NCI-H146 (cell line): ENCODE results near the gene YPEL2.

ENCODE experiments used
- DNase-seq: peaks from one replicate; lab custom pipeline; 2025; lab: John Stamatoyannopoulos, UW

The YPEL2 gene

DNA sequence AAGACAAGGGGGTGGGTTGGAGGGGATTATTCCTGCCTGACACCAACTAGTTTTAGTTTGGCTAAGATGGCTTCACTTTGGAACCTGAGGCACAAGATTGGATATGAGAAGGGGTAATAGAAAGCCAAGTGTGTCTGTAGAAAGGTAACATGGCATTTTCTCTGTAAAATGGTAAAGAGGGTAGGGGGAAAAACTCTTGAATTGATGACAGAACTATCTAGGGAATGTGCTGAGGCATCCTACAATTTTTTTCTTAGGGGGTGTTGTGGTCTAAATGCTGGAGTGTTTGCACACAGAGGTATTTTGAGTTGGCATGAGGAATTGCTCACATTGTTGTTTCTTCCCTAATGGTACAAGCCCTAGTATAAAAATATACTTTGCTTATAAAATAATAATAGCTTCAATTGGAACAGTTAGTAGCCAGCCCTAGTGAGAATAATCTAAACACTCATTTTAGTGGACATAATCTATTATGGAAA is 25.8 kb downstream of the YPEL2 start:
- no peak for DNase-seq

DNA sequence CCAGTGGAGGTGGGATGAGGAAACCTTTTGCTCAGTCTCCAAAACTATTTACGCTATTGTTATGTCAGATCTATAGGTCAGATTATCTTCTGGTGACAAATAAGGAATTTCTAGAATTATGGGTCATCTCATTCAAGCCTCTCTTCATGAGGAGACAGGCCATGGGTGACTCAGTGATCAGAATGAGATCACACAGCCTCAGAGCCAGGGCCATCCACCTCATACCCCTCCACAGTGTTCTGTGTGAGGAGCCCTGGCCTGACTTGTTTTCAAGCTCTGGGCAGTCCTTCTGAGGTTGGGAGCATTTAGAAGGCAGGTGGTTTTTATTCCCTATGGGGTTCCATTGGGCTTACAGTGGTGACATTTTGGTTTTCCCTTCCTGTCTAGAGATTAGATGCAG is 26.5 kb downstream of the YPEL2 start:
- no peak for DNase-seq

DNA sequence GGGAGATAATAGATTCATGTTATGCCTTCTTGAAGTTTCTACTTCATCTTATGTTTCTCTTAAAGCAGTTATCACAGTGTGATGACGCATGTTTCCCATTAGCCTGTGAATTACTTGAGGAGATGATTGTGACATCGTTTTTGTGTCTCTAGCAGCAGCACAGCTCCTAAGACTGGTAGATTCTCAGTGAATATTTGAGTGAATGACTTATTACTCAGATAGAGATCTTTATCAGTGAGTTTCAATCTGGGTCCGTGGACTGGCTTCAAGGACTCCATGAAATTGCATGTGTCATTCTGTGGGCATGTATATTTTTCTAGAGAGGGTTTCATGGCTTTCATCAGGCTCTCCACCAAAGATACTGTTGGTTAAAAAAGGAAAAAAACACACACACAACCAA is 29.9 kb downstream of the YPEL2 start:
- DNase-seq = no peak

DNA sequence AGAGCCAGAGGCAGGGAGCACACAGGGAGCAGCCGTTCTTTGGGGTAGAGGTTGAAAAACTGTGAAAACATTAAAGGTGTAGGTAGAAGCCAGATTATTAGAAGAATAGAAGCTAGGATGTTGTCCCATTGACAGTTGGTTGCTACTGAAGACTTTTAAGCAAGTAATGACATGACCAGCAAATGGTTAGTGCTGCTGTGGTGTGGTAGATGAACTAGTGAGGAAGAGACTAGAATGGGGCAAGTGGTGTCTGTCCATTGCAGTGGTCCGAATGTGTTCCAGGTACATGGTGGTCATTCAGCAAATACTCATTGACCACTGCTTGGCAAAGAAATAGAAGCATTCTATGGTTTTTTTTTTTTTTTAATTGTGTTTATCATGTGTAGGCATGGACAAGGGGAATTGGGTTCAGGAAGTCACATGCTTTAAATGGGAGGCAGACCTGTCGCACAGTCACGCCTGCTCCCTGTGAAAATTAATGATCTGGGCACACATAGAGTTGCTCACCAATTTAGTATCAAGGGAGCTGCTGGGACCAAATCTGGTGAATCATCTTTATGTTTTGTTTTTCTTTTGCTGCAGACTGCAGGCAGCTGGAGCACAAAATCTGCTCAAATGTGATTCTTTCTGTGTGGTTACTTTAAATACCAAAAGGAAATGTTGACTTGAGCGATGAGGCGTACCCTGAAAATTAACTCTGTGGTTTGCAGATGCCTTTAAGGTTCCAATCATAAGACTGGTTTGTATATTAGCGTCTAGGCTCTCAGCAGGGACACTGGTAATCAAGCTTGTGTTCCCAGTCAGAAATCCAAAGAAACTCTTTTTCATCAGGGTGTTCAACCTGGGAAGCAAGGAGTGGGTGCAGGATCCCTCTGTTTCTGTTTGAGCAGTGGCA is 30.7 kb downstream of the YPEL2 start:
- DNase-seq = peak; percentile 36

DNA sequence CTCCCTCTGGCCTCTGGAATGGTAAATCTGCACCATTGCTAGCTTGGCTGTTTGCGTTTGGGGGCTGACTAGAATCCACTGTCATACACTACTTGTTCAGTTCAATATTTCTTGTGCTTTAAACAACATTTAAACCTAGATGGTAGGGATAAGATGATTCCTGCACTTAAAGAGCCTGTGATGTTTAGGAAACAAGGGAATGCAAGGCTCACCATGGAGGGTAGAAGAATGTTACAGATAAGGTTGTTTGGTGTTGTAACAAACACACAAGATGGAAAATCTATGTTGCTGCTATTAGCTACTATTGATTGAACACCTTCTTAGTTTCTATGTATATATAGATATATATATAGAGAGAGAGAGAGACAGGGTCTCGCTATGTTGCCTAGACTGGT is 31.4 kb downstream of the YPEL2 start:
- DNase-seq = no peak

DNA sequence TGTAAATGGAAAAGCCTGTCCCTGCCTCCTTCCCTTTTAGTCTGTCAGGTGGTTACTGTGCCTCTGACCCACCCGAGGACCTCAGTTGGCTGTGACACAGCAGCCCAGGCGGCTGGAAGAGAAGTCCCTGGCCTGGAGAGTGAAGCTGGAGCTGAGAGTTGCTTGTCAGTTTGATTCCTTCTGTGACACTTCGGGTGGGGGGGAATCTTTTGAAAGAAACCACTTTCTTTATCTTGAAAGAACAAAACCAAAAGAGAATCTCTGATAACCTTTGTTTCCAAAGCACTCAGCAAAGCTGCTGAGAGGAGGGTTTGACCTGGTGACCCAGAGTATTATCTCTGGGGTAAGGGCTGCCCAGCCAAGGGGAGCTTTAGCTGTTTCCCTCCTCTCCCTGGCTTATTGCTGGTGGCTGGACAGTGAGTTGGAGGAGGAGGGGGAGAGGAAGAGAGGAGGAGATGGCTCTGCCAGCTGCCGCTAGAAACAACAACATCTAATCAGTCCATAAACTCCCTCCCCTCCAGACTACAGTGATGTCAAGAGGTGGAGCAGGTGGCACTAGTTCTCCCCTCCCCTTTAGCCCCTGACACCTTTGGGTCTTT is 34.0 kb downstream of the YPEL2 start:
- DNase-seq = peak; percentile 84

DNA sequence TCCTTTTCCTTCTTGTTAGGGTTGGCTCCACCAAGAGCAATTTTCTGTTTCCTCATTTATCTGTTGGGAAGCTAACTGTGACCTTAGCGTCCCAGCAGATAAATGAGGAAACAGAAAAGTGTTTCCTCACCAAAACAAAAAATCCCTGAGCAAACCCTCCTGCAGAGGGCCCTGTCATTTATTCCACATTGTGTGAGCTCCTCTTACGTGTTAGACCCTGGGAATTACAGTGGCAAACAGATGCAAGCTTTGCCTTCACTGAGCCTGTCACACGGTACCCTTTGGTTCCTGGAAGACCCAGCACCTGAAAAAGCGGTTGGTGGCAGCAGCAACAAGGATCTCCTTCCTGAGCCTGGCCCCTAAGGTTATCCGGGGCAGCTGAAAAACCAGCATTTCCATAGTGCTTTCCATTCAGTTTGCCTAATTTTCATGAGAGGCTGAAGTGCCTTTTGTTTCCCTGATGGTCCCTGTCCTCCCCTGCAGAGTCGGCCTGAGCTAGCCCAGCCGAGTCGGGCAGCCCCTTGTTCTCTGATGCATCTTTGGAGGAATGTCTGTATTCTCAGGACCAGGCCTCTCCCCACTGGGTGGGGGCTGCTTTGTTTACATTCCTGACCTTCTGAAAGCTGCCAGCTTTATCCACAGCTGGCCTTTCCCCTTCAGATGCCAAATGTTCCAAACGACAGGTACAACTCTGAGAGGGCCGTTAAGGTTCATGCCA is 34.7 kb downstream of the YPEL2 start:
- DNase-seq = peak; percentile 69

DNA sequence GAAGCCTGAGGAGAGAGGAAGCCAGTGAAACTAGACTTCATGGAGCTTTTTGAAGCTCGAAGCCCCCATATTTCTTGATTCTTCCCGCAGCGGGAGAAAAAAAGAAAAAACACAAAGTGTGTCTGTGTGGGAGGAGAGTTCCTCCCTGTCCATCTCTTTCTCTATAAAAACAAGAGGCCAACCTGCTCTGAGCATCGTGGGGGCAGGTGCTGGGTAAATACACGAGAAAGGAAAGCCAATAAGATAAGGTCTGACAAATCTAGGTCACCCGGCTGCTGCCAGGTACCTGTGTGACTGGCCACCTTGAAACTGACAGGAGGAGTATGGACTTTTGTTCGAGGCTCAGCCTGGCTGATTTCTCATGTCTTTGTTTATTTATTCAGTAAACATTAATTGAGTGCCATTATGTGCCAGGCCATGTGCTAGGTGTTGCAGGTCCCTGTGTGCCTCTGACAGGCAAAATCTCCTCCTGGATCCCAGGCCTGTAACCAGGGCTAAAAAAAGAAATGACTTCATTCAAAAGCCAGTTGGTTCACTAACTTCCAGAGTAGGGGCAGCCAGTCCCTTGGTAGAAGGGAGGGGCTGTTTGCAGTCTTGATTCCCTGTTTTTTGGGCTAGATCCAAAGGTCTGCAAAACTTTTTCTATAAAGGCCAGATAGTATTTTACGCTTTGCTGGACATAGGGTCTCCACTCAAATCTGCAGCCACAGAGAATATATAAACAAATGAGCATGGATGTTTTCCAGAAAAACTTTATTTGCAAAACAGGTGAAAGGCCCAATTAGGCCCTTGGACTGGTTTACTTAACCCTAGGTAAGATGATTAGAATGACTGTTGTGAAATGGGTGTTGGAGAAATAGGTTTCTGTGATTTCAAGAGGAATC is 35.6 kb downstream of the YPEL2 start:
- DNase-seq = peak; percentile 92

DNA sequence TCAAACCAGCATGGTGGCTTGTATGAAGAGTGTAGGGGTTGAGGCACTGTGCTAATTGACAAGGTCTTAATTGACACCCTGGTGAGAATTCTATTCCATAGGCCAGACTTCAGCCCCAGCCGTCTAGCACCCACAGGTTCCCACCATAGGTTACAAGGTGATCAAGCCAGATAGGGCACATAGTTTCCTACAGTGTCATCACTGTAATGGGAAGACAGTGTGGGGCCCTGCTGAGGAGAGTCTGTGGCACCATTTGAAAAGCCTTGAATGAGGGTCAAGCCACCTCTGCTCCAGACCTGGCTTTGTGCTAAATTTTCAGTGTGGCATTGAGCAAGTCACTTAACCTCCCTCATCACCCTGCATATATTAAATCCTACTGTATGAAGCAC is 36.2 kb downstream of the YPEL2 start:
- DNase-seq = peak; percentile 27

DNA sequence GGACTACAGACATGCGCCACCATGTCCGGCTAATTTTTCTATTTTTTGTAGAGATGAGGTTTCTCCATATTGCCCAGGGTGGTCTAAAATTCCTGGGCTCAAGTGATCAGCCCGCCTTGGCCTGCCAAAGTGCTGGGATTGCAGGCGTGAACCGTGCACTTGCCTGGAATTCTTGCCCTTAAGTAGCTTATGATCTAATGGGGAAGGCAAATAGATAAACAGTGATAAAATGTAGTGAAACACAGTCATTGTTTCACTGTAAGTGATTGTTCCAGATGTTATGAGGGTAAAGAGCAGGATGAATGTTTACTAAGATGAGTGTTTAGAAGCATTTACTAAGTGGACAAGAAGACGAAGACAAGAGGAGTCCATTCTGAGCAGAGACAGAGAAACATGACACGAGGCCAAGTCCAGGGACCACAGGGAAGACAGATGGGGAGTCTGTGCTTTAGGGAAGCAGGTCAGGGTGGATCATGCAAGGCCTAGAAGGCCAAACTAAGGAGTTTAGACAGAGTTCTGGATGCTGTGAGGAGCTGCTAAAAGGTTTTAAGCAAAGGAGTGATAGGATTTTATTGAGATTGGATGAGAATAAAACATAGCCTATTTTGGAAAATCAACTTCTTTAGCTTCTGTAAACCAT is 36.9 kb downstream of the YPEL2 start:
- DNase-seq = no peak

DNA sequence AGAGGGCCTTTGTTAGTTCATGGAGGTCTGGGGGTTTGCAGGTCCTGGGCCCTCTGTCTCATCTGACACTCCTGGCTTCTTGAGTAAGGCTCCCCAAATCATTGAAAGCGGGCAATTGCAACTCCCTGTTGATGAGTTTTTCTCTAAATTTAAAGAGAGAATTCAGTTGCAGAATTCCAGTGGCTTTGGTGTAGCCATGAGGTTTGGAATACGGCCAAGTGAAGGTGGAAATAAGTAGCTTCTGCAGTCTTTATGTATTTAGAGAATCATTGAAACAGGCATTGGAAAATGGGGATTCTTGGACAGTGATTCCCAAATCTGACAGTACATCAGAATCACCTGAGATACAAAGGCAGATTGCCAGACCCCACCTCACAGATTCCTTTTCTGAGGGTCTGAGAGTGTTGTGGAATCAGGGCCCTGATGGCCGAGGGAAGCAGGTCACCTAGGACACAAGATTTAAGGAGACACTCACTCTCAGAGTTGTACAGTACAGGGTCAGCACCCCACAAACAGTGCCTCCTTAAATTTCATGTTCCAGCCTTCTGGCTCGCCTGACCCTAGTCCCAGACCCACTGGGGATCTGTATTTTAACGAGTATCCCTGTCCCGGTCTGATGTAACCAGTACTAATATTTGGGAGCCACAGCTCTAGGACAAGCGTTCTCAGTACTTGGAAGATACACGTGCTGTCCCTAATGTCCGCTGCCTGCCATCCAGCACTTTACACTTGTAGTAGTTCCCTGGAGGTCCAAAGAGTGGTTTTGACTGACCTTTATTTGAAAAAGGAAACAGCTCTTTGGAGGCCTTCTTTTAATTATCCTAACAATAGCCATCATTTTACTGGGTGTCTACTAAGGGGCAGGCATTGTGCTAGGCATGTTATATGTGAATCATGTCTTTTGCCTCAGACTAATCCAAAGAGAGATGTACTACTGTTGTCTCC is 37.8 kb downstream of the YPEL2 start:
- no peak for DNase-seq

DNA sequence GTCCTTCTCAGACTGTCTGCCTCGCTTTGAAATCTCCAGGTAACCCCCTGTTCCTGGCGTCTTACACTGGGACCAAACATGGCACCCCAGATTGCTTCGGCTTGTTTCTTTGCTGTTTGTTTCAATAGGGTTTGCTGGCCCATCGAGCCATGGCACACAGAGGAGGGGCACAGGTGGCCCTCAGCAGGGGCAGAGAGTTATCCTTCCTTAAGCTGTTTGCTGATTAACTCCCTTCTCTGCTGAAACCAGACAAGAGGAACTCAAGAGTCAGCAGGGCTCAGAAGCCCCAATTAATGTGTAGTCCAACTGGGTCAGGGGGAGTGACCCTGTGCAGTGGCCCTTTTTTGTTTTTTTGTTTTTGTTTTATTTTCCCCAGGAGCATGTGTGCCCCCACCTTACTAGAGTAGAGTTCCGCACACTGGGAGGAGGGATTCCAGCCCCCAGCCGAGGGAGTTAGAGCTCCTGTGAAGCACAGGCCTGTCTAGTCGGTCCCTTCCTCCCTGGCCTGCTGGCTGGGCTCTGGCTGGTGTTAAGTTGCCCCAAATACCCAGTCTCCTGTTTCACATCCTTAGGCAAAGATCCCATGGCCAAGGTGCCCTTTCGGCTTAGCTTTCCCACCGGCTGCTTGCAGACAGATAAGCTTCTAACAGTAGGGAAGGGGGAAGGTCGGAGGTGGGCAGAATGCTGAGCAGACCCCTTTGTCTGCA is 39.3 kb downstream of the YPEL2 start:
- DNase-seq = no peak

DNA sequence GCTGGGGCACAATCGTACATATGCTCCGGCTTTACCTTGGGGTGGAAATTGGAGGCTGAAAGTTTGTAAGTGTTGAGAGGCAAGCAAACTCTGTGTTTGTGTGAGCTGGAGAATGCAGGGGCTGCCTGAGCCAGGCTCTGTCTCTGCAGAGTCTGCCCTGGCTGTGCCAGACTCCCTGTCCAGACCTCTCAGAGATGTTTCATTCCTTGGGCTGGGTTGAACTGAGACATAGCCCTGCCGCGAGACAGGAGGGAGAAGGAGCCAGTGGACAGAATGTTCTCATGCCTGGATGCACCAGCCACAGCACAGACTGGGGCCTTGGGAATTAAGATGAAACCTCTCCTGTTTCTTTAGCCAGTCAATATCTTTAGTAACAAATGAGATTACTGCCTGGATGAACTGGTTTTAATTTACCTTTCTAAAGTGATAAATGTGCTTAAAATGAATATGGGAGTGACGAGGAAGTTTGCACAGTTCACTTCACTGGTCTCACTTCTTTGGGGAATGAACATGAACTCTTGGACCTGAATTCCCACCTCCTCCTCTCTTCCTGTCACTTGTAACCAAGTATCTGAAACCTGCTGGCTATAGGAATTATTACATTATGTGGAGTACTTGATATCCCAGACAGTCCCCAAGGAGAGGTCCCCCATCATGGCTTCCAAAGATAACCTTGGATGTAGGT is 40.1 kb downstream of the YPEL2 start:
- DNase-seq = no peak

DNA sequence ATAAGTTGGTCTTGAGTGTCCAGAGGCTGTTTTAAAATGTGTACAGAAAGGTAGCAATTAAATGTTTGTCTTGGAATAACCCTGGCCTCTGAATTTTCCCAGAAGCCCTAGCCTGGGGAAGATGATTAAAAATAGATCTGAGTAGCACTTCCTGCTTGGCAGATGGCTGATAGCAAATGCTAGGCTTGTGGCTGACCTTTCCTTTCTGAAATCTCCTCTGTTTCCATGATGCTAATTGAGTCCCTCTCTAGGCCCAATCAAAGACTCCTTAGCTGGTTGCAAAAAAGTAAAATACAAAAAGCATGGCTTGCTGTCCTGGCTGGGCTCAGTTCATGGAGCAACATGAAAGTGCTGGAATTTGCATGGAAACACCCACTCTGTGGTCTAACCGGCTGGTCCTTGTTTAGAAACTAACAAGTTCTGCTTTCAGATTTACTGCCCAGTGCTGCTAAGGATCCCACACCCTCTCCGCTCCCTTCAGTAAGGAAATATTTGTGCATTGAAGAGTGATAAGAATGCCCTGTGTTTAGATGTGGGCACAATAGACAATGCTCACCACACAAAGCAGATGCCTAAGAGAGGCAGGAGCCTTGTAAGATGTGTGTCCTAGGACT is 40.8 kb downstream of the YPEL2 start:
- no peak for DNase-seq

DNA sequence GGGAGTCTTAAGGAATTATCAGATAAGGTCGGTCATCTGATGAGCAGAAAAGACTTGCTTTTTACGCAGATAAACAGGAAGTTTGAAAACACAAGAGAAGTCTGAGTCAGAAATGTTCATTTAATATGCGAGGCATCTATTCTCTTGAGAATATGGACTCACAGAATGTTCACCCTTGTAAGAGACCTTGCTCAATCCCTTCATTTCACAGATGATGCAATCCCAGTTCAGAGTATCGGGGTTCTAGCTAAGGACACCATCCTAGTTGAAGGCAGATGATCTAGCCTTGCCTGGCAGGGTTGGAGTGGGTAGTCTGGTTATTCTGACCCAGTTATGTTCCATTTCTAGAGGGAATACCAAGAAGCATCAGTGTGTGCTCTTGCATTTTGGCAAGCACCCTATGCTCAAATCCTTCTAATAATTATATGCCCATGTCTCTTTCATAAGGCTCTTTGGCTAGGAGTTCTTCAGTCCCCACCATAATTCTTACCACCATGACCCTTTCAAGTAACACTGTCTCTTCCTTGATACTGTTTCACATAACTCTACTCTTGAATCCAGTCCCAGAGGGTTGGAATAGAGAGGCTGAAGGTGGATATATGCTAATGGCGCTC is 42.5 kb downstream of the YPEL2 start:
- no peak for DNase-seq

DNA sequence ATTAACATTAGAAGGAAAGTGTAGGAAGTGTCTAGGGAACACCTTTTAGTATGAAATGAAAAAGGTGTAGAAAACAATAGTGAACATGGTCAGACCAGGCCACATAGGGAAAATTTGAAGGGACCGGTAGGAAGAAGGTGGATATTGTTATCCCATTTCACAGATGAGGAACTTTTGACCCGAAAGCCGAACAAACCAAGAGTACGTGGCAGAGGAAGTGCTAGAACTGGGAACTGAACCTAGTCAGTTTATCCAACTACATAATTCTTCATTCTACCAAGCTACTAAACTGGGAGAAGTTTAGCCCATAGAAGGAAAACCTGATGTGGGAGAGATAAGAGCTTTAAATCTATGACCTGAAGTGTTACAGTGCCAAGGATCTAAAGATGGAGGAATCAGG is 43.2 kb downstream of the YPEL2 start:
- no peak for DNase-seq

DNA sequence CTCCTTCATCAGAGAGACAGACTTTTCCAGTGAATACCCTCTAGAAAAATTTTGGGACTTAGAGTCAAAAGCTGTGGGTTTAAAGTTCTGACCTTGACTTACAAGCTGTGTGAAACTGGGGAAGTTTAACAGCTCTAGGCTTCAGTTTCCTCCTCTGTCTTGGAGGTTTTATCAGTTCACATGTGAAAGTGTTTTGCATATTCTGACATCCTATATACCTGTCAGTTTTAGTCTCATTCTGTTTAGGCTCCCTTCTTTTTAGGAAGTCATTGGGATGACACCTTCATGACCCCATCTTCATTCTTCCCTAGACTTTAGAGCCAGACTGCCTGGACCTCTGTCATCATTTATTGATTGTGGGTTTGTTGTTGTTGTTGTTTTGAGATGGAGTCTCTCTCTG is 44.4 kb downstream of the YPEL2 start:
- no peak for DNase-seq

DNA sequence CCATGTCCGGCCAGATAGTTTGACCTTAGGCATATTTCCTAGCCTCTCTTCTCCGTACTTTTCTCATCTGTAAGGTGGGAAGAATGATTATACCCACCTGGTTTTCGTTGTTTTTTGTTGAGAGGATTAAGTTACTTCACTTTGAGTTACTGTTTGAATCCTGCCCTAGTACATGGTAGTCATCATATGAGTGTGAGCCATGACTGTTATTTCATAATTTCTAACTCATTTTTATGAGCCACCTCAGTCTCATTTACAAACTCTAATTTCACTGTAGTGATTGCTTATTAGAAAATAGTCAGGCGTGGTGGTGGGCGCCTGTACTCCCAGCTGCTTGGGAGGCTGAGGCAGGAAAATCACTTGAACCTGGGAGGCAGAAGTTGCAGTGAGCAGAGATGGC is 45.1 kb downstream of the YPEL2 start:
- DNase-seq = no peak
